Parathyroid adenoma (tissue), 2 donors: ENCODE data around the gene OR2G2.

Source experiments
- H2AFZ ChIP-seq: fragments of 300-600 bp; sonication (generic); one replicate; pipeline ENCODE4 v1.7.0; 2017; ENCODE audit warnings: antibody characterized with exemption, mild to moderate bottlenecking
- H3K27ac ChIP-seq: fragments of 300-600 bp; sonication (generic); one replicate; pipeline ENCODE4 v1.7.0; 2017
- H3K27me3 ChIP-seq: fragments of 300-600 bp; sonication (generic); one replicate; pipeline ENCODE4 v1.7.0; 2017; ENCODE audit warnings: low read length; ENCODE audit not compliant: control insufficient read depth, insufficient read depth
- H3K36me3 ChIP-seq: fragments of 300-600 bp; sonication (generic); one replicate; pipeline ENCODE4 v1.7.0; 2017; ENCODE audit warnings: low read length; ENCODE audit not compliant: control insufficient read depth, insufficient read depth
- H3K4me1 ChIP-seq: fragments of 300-600 bp; sonication (generic); one replicate; pipeline ENCODE4 v1.7.0; 2017; ENCODE audit warnings: control low read depth
- H3K4me2 ChIP-seq: fragments of 300-600 bp; sonication (generic); one replicate; pipeline ENCODE4 v1.7.0; 2017; ENCODE audit warnings: low read length
- H3K4me3 ChIP-seq: fragments of 300-600 bp; sonication (generic); one replicate; pipeline ENCODE4 v1.7.0; 2017; ENCODE audit warnings: low read depth, low read length
- H3K79me2 ChIP-seq: fragments of 300-600 bp; sonication (generic); one replicate; pipeline ENCODE4 v1.7.0; 2017; ENCODE audit warnings: control low read depth
- H3K9ac ChIP-seq: fragments of 300-600 bp; sonication (generic); one replicate; pipeline ENCODE4 v1.7.0; 2017; ENCODE audit warnings: mild to moderate bottlenecking
- H3K9me3 ChIP-seq: fragments of 300-600 bp; sonication (generic); one replicate; pipeline ENCODE4 v1.7.0; 2017; ENCODE audit warnings: low read length; ENCODE audit not compliant: control insufficient read depth
- TF ChIP-seq, protein P1 (sequence below): fragments of 300-600 bp; sonication (generic); IDR thresholded peaks from one replicate; pipeline ENCODE4 v1.7.0; 2017; ENCODE audit warnings: antibody characterized with exemption, mild to moderate bottlenecking
- donor health status: primary hyperparathyroidism.

OR2G2 gene, protein sequence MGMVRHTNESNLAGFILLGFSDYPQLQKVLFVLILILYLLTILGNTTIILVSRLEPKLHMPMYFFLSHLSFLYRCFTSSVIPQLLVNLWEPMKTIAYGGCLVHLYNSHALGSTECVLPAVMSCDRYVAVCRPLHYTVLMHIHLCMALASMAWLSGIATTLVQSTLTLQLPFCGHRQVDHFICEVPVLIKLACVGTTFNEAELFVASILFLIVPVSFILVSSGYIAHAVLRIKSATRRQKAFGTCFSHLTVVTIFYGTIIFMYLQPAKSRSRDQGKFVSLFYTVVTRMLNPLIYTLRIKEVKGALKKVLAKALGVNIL

DNA sequence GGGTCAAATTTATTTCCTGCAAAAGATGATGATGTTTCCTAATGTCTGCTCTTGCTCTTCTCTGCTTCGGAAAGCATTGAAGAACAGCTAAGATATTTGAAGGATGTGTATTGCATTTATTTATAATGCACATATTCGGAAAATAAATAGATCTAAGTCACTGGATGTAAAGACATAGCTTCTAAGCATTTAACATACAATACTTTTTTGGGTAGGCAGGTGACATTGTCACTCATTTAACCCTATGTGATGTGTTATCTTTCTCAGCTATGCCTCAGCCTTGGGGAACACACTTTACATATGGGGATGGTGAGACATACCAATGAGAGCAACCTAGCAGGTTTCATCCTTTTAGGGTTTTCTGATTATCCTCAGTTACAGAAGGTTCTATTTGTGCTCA is at the start of gene OR2G2:
Gene OR2G2, plus strand, starts transcription at position 301 of the 400 bp plus-strand sequence. Its CDS starts 0 bp downstream, at position 301.
- H3K9ac ChIP-seq = no peak within 1 kb of the TSS
- H3K27me3 ChIP-seq = no peaks in the 10 kb centered on the region
- H3K4me1 ChIP-seq = no peaks in the 10 kb centered on the region
- no peak within 1 kb of the TSS for H3K4me3 ChIP-seq
- no peaks in the 10 kb centered on the region for H3K36me3 ChIP-seq
- no peak within 1 kb of the TSS for H3K4me2 ChIP-seq
- H3K27ac ChIP-seq = no peak within 1 kb of the TSS
- H2AFZ ChIP-seq = no peak within 1 kb of the TSS
- TF ChIP-seq, protein P1, sequence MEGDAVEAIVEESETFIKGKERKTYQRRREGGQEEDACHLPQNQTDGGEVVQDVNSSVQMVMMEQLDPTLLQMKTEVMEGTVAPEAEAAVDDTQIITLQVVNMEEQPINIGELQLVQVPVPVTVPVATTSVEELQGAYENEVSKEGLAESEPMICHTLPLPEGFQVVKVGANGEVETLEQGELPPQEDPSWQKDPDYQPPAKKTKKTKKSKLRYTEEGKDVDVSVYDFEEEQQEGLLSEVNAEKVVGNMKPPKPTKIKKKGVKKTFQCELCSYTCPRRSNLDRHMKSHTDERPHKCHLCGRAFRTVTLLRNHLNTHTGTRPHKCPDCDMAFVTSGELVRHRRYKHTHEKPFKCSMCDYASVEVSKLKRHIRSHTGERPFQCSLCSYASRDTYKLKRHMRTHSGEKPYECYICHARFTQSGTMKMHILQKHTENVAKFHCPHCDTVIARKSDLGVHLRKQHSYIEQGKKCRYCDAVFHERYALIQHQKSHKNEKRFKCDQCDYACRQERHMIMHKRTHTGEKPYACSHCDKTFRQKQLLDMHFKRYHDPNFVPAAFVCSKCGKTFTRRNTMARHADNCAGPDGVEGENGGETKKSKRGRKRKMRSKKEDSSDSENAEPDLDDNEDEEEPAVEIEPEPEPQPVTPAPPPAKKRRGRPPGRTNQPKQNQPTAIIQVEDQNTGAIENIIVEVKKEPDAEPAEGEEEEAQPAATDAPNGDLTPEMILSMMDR = no peak
- no peaks in the 10 kb centered on the region for H3K9me3 ChIP-seq
- H3K79me2 ChIP-seq = no peaks in the 10 kb centered on the region

DNA sequence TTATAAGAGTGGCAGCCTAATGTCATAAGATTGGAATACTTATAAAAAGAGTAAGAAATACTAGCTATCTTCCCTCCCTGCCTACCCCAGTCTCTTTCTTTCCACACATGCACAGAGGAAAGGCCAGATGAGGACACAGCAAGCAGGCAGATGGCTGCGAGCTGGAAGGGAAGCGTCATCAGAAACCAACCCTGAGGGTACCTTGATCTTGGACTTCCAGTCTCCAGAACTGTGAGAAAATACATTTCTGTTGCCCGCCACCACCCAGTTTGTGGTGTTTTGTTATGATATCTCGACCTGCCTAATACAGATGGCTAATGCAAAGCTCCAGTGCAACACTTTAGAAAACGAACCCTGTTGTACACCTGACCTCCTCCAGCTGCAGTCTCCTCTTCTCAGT is 49.6 kb upstream of the OR2G2 start:
- no peak overlapping the region for H3K9ac ChIP-seq

DNA sequence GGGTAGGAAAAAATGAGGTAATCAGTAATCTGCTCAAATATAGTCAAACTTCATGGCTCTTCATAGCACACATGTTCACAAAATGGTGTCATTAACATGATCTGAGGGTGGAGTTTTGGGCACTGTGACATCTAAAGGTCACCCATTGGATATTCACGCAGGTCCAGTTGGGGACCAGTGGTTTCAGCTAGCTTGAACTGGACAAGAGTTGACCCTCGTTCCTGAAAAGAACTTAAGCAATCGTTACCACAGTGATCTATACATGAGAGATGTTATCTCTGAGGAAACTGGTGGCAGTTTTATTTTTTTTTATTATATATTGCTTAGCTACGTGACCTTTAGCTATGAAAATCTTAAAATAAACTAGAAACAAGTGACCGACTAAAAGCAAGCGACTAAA is 48.9 kb upstream of the OR2G2 start:
- H3K4me3 ChIP-seq = no peak overlapping the region
- H2AFZ ChIP-seq = no peak overlapping the region
- TF ChIP-seq, protein P1 = no peak
- H3K9ac ChIP-seq = no peak overlapping the region
- no peak overlapping the region for H3K4me2 ChIP-seq
- no peaks in the 10 kb centered on the region for H3K79me2 ChIP-seq
- no peaks in the 10 kb centered on the region for H3K36me3 ChIP-seq
- no peaks in the 10 kb centered on the region for H3K4me1 ChIP-seq
- no peaks in the 10 kb centered on the region for H3K9me3 ChIP-seq
- no peak overlapping the region for H3K27ac ChIP-seq
- no peaks in the 10 kb centered on the region for H3K27me3 ChIP-seq

More for the DNA sequence above, 49.6 kb upstream of the OR2G2 start:
- no peak overlapping the region for H3K27ac ChIP-seq
- H3K79me2 ChIP-seq = no peaks in the 10 kb centered on the region
- H3K4me3 ChIP-seq = no peak overlapping the region
- H3K9me3 ChIP-seq = no peaks in the 10 kb centered on the region
- no peaks in the 10 kb centered on the region for H3K27me3 ChIP-seq
- no peaks in the 10 kb centered on the region for H3K36me3 ChIP-seq
- H3K4me1 ChIP-seq = no peaks in the 10 kb centered on the region
- TF ChIP-seq, protein P1 = no peak
- H3K4me2 ChIP-seq = no peak overlapping the region
- H2AFZ ChIP-seq = no peak overlapping the region

DNA sequence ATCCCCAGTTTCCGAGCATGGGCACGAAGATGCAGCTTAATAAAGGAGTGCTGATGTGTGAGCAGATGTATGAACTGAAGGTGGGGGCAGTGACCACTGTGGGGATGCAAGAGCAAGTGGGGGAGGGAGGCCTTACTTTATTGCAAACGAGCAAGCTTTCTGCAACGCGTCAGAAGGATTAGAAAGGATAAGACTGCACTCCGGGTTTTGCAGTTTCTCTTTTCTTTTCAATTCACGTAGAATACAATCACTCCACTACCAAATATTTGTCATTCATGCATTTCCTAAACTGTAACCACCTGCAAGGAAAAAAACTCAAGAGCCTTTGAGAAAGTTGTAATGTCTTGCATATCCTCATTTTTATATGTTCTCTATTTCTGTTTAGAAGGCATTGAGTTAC is 47.6 kb upstream of the OR2G2 start:
- Histone ChIP-seq H3K27ac (no peak overlapping the region), H3K27me3 (no peaks in the 10 kb centered on the region), H3K4me3 (no peak overlapping the region), H3K36me3 (no peaks in the 10 kb centered on the region), H3K4me2 (no peak overlapping the region), H3K79me2 (no peaks in the 10 kb centered on the region), H3K9me3 (no peaks in the 10 kb centered on the region), H3K9ac (no peak overlapping the region), H2AFZ (no peak overlapping the region), H3K4me1 (no peaks in the 10 kb centered on the region)
- TF ChIP-seq, protein P1 = no peak

DNA sequence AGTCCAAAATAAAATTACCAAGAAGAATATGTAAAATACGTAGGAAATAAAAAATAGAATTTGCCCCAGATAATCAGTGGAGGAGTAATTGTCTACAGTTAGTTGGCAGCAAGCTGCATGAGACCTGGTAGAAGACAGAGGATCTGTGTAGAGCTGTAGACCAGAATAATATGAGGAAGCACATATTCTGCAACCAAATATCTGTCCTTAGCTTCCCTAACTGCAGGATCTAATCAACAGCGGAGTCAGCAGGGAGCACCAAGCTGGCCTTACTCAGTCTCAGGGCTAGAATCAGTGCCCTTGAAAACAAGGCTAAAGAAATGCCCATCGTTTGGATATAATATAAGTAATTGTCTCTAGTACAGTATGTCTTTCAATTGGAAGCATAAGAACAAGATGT is 45.3 kb upstream of the OR2G2 start:
- H2AFZ ChIP-seq = no peak overlapping the region
- H3K9me3 ChIP-seq = no peaks in the 10 kb centered on the region
- no peaks in the 10 kb centered on the region for H3K36me3 ChIP-seq
- no peaks in the 10 kb centered on the region for H3K79me2 ChIP-seq
- H3K4me1 ChIP-seq = no peaks in the 10 kb centered on the region
- no peaks in the 10 kb centered on the region for H3K27me3 ChIP-seq
- no peak overlapping the region for H3K4me2 ChIP-seq
- H3K27ac ChIP-seq = no peak overlapping the region
- TF ChIP-seq, protein P1 = no peak
- no peak overlapping the region for H3K4me3 ChIP-seq
- no peak overlapping the region for H3K9ac ChIP-seq
